Left lung (tissue), 10 donors: Measurements from ENCODE around the gene TUT1. TPM values are rescaled to one million over a fixed set of nuclear protein-coding genes. Genes with fewer than 3 reads are reported as not detected.
A peak's percentile ranks its signal among the peaks of the same experiment; 100 is the strongest.

Source experiments
- ATAC-seq: fragments of 200-7000 bp; cut with Tn5 transposase; one replicate; pipeline ENCODE4 v1.9.1; 2020; ENCODE audit warnings: moderate library complexity
- DNase-seq, 4 donors: peaks; one replicate each; pipeline ENCODE4 v3.0.0-alpha.2; 2013 to 2020
- H3K27ac ChIP-seq, 2 donors: fragments of 200-600 bp; sonication (generic) in 1 of 2; one replicate each; pipeline versions ENCODE4 v1.5.0 to v1.8.0; 2020 to 2021
- H3K27me3 ChIP-seq, 2 donors: fragments of 200-600 bp; sonication (generic) in 1 of 2; one replicate each; pipeline versions ENCODE4 v1.5.0 to v1.8.0; 2020 to 2021
- H3K36me3 ChIP-seq, 2 donors: fragments of 200-600 bp; sonication (generic) in 1 of 2; one replicate each; pipeline versions ENCODE4 v1.5.0 to v1.8.0; 2020 to 2021
- H3K4me1 ChIP-seq, 2 donors: fragments of 200-600 bp; one replicate each; pipeline ENCODE4 v1.8.0; 2021
- H3K4me3 ChIP-seq, 2 donors: fragments of 200-600 bp; sonication (generic) in 1 of 2; one replicate each; pipeline versions ENCODE4 v1.5.0 to v1.8.0; 2020 to 2021; ENCODE audit warnings: mild to moderate bottlenecking in 1 of 2
- H3K9me3 ChIP-seq, 2 donors: fragments of 200-600 bp; sonication (generic) in 1 of 2; one replicate each; pipeline versions ENCODE4 v1.5.0 to v1.8.0; 2020 to 2021
- intact Hi-C, 2 donors: fragments of 100-400 bp; cut with DNase I; formaldehyde crosslinking; loops; one replicate each; pipeline versions ENCODE4 v1.11.2 to v1.14.2; 2022
- polyA plus RNA-seq, 6 donors: library from polyadenylated mRNA; unstranded; fragments of 120-200 nt; gene quantifications; one replicate each; pipeline ENCODE4 v1.2.1, GENCODE V29; 2013; ENCODE audit not compliant: insufficient read length in 6 of 6
- total RNA-seq, 2 donors: library from RNA; stranded (reverse); fragmentation: NEBNext Ultra II Directional; extraction: Animal tissue kit (Norgen Biotek cat#: 25700); gene quantifications; one replicate each; pipeline ENCODE4 v1.2.1, GENCODE V29; 2021
- TF ChIP-seq, protein P1 (sequence below), 2 donors: fragments of 200-600 bp; sonication (generic) in 1 of 2; IDR thresholded peaks; one replicate each; pipeline versions ENCODE4 v1.5.0 to v1.8.0; 2021; ENCODE audit warnings: antibody characterized with exemption in 2 of 2
- donor health status: DM: no; HTN: yes; CAD: no.
- donor health status: DM: no; HTN: no; CAD: no.

TUT1 gene
- total and polyA plus RNA-seq, 8 donors = 12.6 to 27.8 (median 22.3) TPM

GRCh38 chr11:62577046-62577714 lies 14.1 kb downstream of the TUT1 start:
- peak in 1 of 4 donors; percentile 48 for DNase-seq
- Histone ChIP-seq H3K36me3 (peaks cover under 1 to 64% of the 10 kb centered on the region in 2 donors), H3K4me1 (peaks cover 11 to 43% of the 10 kb centered on the region in 2 donors), H3K27me3 (no peaks in the 10 kb centered on the region), H3K27ac (peak overlapping the region; percentile 69 to 88), H3K9me3 (no peaks in the 10 kb centered on the region), H3K4me3 (no peak overlapping the region)
- TF ChIP-seq, protein P1, sequence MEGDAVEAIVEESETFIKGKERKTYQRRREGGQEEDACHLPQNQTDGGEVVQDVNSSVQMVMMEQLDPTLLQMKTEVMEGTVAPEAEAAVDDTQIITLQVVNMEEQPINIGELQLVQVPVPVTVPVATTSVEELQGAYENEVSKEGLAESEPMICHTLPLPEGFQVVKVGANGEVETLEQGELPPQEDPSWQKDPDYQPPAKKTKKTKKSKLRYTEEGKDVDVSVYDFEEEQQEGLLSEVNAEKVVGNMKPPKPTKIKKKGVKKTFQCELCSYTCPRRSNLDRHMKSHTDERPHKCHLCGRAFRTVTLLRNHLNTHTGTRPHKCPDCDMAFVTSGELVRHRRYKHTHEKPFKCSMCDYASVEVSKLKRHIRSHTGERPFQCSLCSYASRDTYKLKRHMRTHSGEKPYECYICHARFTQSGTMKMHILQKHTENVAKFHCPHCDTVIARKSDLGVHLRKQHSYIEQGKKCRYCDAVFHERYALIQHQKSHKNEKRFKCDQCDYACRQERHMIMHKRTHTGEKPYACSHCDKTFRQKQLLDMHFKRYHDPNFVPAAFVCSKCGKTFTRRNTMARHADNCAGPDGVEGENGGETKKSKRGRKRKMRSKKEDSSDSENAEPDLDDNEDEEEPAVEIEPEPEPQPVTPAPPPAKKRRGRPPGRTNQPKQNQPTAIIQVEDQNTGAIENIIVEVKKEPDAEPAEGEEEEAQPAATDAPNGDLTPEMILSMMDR (IDR thresholded peaks at IDR 0.05) = no peak
- intact Hi-C loops = no loop called here
- no peak for ATAC-seq

- ATAC-seq (no peak), DNase-seq (no peak)
- intact Hi-C loops = no loop called here
- TF ChIP-seq, protein P1 (IDR thresholded peaks at IDR 0.05) = no peak
- Histone ChIP-seq H3K4me3 (peak overlapping the region in 1 of 2 donors; percentile 68), H3K27me3 (no peaks in the 10 kb centered on the region), H3K9me3 (no peaks in the 10 kb centered on the region), H3K36me3 (peaks cover 5 to 64% of the 10 kb centered on the region in 2 donors), H3K4me1 (peaks cover 18 to 56% of the 10 kb centered on the region in 2 donors), H3K27ac (peak overlapping the region; percentile 88 to 95)
Measured at GRCh38 chr11:62575837-62576236, 15.5 kb downstream of the TUT1 start.

DNA sequence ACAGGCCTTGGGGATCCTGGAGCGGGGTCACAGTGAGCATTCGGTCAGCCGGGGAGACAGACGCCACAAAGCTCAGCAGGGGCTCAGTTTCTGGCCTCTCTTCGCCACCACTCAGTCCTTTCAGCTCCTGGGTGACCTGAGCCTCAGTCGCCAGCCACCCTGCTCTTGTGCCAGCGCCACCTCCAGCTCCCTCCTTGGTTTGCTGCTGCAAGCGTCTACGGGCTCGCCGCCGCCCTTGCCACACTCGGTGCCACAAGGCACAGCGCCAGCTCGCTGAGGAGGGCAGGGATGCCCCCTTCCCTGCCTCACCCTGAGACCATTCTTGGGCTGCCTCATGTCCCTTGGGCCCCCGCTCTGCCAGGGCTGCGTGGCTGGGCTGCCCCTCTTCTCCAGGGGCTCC lies 16.2 kb downstream of the TUT1 start:
- peaks cover 5 to 64% of the 10 kb centered on the region in 2 donors for H3K36me3 ChIP-seq
- ATAC-seq = no peak
- no peaks in the 10 kb centered on the region for H3K9me3 ChIP-seq
- TF ChIP-seq, protein P1 (IDR thresholded peaks at IDR 0.05) = no peak
- peak overlapping the region; percentile 88 to 95 for H3K27ac ChIP-seq
- no peaks in the 10 kb centered on the region for H3K27me3 ChIP-seq
- peak overlapping the region; percentile 47 to 68 for H3K4me3 ChIP-seq
- peaks cover 18 to 63% of the 10 kb centered on the region in 2 donors for H3K4me1 ChIP-seq
- no peak for DNase-seq
- intact Hi-C loops = no loop called here

DNA sequence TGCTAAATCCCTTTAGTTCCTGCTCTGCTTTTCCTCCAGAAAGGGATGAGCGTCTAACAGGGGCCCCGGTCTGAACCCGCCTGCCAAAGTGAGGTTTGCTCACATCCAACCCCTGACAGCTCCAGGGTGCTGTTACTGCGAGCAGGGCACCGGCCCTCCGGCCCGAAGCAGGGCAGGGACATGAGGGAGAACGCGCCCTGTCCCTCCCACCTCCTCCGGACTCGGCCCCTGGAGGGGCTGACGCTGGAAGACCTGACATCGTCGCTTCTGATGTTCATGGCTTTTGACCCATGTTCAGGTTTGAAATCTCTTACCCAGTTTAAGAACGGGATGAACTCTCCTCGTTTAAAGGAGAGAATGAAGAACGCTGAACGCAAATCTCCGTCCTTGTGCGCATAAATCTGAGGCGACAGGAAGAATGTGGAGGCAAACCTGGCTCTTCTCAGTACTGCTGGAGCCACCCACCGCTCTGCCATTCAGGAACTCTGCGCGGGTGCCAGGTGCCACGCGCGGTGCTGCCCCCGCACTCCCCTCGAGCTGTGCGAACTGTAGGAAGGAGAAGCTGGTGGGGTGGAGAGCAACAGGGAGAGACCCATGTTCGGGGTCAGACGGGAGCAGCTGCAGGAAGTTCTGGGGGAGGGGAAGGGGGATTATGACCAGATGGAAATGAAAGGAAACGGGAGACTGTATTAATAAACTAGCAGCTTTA lies 16.8 kb downstream of the TUT1 start:
- Histone ChIP-seq H3K27ac (peak overlapping the region; percentile 88 to 95), H3K36me3 (peaks cover 5 to 64% of the 10 kb centered on the region in 2 donors), H3K4me1 (peaks cover 18 to 70% of the 10 kb centered on the region in 2 donors), H3K4me3 (peak overlapping the region; percentile 47 to 68), H3K9me3 (no peaks in the 10 kb centered on the region), H3K27me3 (no peaks in the 10 kb centered on the region)
- ATAC-seq (peak; percentile 40), DNase-seq (peak in 1 of 4 donors; percentile 85)
- intact Hi-C loops = no loop called here
- TF ChIP-seq, protein P1 (IDR thresholded peaks at IDR 0.05) = no peak
